ENCODE measurements around the gene ZNF487.
A peak's percentile ranks its signal among the peaks of the same experiment; 100 is the strongest.

Gene ZNF487

GRCh38 chr10:43396061-43396927, 40.6 kb upstream of the ZNF487 start:
- Histone ChIP-seq H3K9me3 (ENCODE audit: control insufficient read depth, insufficient read depth, low read length) (no peaks in the 10 kb centered on the region), H3K4me1 (ENCODE audit: control insufficient read depth, insufficient read depth, low read length) (peaks cover 15% of the 10 kb centered on the region), H3K4me3 (ENCODE audit: low read depth, low read length) (peak overlapping the region; percentile 88), H3K9ac (ENCODE audit: low read depth, low read length) (peak overlapping the region; percentile 98), H3K27me3 (ENCODE audit: control insufficient read depth, insufficient read depth, low read length) (no peaks in the 10 kb centered on the region), H3K36me3 (ENCODE audit: control insufficient read depth, insufficient read depth, low read length) (peaks cover 28% of the 10 kb centered on the region)

DNA sequence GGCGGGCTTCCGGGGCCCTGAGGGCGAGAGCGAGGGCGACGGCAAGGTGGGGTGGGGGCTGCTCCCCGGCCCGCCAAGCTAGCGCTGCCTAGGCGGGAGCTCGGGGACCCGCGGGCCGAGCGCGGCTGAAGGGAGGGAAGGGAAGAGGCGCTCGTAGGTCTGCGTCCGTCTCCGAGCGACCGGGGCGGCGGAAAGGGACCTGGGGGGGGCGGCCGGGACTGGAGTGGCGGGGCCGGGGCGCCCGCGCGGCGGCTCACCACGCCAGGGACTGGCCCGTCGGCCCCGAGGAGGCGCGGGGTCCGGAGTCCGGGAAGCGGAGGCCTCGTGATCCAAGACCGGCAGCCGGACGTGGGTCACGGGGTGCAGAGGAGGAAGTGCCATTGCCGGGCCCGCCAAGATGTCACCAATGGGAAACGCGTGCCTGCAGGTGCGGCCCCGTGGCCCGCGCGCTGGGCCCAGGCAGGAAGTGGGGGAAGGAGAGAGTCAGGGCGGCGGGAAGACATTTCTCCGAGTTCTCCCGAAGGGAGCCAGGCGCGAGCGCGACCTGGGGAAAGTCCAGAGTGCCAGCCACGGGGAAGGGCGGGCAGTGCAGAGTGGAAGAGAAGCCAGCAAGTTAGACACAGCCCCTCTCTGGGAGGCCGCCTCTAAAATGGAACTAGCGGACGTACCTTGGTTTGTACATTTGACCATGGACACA, 39.8 kb upstream of the ZNF487 start:
- Histone ChIP-seq H3K4me3 (ENCODE audit: low read depth, low read length) (peak overlapping the region; percentile 80), H3K9ac (ENCODE audit: low read depth, low read length) (peak overlapping the region; percentile 87), H3K4me1 (ENCODE audit: control insufficient read depth, insufficient read depth, low read length) (peaks cover 18% of the 10 kb centered on the region), H3K36me3 (ENCODE audit: control insufficient read depth, insufficient read depth, low read length) (peaks cover 21% of the 10 kb centered on the region), H3K9me3 (ENCODE audit: control insufficient read depth, insufficient read depth, low read length) (no peaks in the 10 kb centered on the region), H3K27me3 (ENCODE audit: control insufficient read depth, insufficient read depth, low read length) (no peaks in the 10 kb centered on the region)

DNA sequence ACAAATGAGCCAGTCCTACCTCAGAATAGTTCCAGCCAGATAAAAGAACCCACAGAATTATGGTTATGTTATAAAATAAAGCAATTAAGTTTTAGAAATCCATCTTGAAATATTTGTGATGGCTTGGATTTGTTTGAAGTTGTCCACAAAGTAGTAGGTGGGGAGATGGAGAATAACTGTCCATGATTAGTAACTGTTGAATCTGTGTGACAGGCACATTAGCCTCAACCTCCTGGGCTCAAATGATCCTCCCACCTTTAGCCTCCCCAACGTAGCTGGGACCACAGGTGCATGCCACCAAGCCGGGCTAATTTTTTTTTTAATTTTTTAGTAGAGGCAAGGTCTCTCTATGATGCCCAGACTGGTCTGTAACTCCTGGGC, 38.0 kb upstream of the ZNF487 start:
- H3K36me3 ChIP-seq (ENCODE audit: control insufficient read depth, insufficient read depth, low read length): peaks cover 5% of the 10 kb centered on the region
- no peaks in the 10 kb centered on the region for H3K27me3 ChIP-seq (ENCODE audit: control insufficient read depth, insufficient read depth, low read length)
- no peaks in the 10 kb centered on the region for H3K9me3 ChIP-seq (ENCODE audit: control insufficient read depth, insufficient read depth, low read length)
- H3K4me1 ChIP-seq (ENCODE audit: control insufficient read depth, insufficient read depth, low read length): peaks cover 16% of the 10 kb centered on the region
- H3K4me3 ChIP-seq (ENCODE audit: low read depth, low read length): no peak overlapping the region
- no peak overlapping the region for H3K9ac ChIP-seq (ENCODE audit: low read depth, low read length)

DNA sequence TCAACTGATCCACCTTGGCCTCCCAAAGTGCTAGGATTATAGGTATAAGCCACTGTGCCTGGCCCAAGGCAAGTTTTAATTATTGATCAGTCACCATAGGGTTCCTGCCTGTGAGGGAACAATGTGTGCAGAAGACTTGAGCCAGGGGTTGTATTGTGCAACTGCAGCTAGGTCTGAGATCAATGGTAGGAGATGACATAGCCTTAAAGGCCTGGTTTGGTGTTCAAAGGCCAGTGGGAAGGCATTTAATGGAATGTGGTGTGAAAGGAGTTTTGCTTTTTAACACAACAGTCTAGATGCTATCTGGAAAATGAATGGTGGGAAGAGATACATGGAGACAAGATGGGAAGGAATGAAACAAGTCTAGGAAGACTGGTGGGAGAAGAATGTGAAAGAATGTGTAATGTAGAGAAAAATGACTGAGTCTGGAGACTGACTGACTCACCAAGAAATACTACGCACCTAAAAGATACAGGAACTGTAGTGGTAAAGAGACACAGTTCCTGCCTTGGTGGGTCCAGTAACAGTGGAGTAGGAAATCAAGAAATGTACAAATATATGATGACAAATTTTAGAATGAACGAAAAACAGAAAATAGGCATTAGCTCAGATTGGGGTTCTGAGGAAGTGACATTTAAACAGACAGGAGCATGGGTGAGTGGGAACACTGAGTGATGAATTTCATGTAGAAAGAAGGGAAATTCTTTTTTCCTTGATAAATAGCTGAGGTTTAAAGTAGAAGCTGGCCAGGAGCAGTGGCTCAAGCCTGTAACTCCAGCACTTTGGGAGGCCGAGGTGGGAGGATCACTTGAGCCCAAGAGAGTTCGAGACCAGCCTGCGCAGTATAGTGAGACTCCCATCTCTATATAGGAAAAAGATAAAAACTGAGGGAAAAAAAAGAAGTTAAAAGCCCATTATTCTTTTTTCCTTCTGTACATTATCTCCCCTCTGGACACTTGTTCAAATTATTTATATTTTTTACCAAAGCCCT, 37.3 kb upstream of the ZNF487 start:
- Histone ChIP-seq H3K9me3 (ENCODE audit: control insufficient read depth, insufficient read depth, low read length) (no peaks in the 10 kb centered on the region), H3K4me1 (ENCODE audit: control insufficient read depth, insufficient read depth, low read length) (peaks cover 11% of the 10 kb centered on the region), H3K36me3 (ENCODE audit: control insufficient read depth, insufficient read depth, low read length) (no peaks in the 10 kb centered on the region), H3K9ac (ENCODE audit: low read depth, low read length) (no peak overlapping the region), H3K27me3 (ENCODE audit: control insufficient read depth, insufficient read depth, low read length) (no peaks in the 10 kb centered on the region), H3K4me3 (ENCODE audit: low read depth, low read length) (no peak overlapping the region)

GRCh38 chr10:43401627-43402026, 35.3 kb upstream of the ZNF487 start:
- Histone ChIP-seq H3K27me3 (ENCODE audit: control insufficient read depth, insufficient read depth, low read length) (no peaks in the 10 kb centered on the region), H3K4me3 (ENCODE audit: low read depth, low read length) (peak overlapping the region; percentile 3), H3K9me3 (ENCODE audit: control insufficient read depth, insufficient read depth, low read length) (no peaks in the 10 kb centered on the region), H3K36me3 (ENCODE audit: control insufficient read depth, insufficient read depth, low read length) (no peaks in the 10 kb centered on the region), H3K9ac (ENCODE audit: low read depth, low read length) (no peak overlapping the region), H3K4me1 (ENCODE audit: control insufficient read depth, insufficient read depth, low read length) (peaks cover 12% of the 10 kb centered on the region)

DNA sequence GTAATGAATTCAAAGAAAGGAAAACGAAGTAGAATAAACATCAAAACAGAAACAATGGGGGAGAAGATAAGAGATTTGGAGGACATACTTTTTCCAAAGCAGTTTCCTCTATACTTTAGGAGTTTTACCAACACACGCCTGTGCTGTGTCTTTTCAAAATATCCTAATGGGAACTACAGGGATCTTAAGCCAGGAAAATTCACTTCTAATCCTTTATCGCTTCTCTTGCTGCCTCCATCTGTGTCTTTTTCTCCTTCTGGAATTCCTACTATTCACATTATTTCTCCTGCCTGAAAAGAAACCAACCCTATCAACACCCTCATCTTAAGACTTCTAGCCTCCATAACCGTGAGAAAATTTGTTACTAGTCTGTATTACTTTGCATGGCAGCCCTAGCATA, 34.7 kb upstream of the ZNF487 start:
- Histone ChIP-seq H3K36me3 (ENCODE audit: control insufficient read depth, insufficient read depth, low read length) (no peaks in the 10 kb centered on the region), H3K4me3 (ENCODE audit: low read depth, low read length) (no peak overlapping the region), H3K4me1 (ENCODE audit: control insufficient read depth, insufficient read depth, low read length) (peaks cover 12% of the 10 kb centered on the region)

GRCh38 chr10:43402880-43403452, 33.9 kb upstream of the ZNF487 start:
- H3K36me3 ChIP-seq (ENCODE audit: control insufficient read depth, insufficient read depth, low read length): no peaks in the 10 kb centered on the region
- no peak overlapping the region for H3K9ac ChIP-seq (ENCODE audit: low read depth, low read length)
- no peak overlapping the region for H3K4me3 ChIP-seq (ENCODE audit: low read depth, low read length)
- H3K9me3 ChIP-seq (ENCODE audit: control insufficient read depth, insufficient read depth, low read length): no peaks in the 10 kb centered on the region
- no peaks in the 10 kb centered on the region for H3K27me3 ChIP-seq (ENCODE audit: control insufficient read depth, insufficient read depth, low read length)
- peaks cover 12% of the 10 kb centered on the region for H3K4me1 ChIP-seq (ENCODE audit: control insufficient read depth, insufficient read depth, low read length)

More for the DNA sequence above, 34.7 kb upstream of the ZNF487 start:
- Histone ChIP-seq H3K27me3 (ENCODE audit: control insufficient read depth, insufficient read depth, low read length) (no peaks in the 10 kb centered on the region), H3K9ac (ENCODE audit: low read depth, low read length) (no peak overlapping the region), H3K9me3 (ENCODE audit: control insufficient read depth, insufficient read depth, low read length) (no peaks in the 10 kb centered on the region)

DNA sequence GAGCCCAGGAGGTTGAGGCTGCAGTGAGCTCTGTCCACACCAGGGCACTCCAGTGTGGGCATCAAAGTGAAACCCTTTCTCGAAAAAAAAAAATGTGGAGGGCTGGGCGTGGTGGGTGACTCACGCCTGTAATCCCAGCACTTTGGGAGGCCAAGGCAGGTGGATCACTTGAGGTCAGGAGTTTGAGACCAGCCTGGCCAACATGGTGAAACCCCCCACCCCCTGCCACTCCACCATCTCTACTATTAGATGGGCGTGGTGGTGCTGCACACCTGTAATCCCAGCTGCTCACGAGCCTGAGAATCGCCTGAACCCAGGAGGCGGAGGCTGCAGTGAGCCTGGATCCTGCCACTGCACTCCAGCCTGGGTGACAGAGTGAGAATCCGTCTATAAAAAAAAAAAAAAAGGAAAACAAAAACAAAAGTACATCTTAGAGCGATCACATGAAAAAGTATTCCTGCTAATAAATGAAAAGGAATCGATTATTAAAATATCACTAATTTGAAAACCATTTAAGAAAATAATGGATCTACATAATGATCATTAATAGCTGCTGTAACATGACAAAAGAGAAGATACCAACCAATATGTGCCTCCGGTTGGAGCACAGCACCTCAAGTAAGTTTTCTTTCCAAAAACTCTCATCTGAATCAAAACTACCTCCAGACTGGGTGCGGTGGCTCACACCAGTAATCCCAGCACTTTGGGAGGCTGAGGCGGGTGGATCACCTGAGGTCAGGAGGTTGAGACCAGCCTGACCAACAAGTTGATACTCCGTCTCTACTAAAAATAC, 32.8 kb upstream of the ZNF487 start:
- H3K27me3 ChIP-seq (ENCODE audit: control insufficient read depth, insufficient read depth, low read length): no peaks in the 10 kb centered on the region
- H3K36me3 ChIP-seq (ENCODE audit: control insufficient read depth, insufficient read depth, low read length): no peaks in the 10 kb centered on the region
- no peak overlapping the region for H3K9ac ChIP-seq (ENCODE audit: low read depth, low read length)
- H3K9me3 ChIP-seq (ENCODE audit: control insufficient read depth, insufficient read depth, low read length): no peaks in the 10 kb centered on the region
- H3K4me3 ChIP-seq (ENCODE audit: low read depth, low read length): no peak overlapping the region
- peaks cover 12% of the 10 kb centered on the region for H3K4me1 ChIP-seq (ENCODE audit: control insufficient read depth, insufficient read depth, low read length)

GRCh38 chr10:43404704-43405084, 32.2 kb upstream of the ZNF487 start:
- Histone ChIP-seq H3K4me3 (ENCODE audit: low read depth, low read length) (no peak overlapping the region), H3K36me3 (ENCODE audit: control insufficient read depth, insufficient read depth, low read length) (no peaks in the 10 kb centered on the region), H3K27me3 (ENCODE audit: control insufficient read depth, insufficient read depth, low read length) (no peaks in the 10 kb centered on the region), H3K9ac (ENCODE audit: low read depth, low read length) (no peak overlapping the region), H3K9me3 (ENCODE audit: control insufficient read depth, insufficient read depth, low read length) (no peaks in the 10 kb centered on the region), H3K4me1 (ENCODE audit: control insufficient read depth, insufficient read depth, low read length) (peaks cover 12% of the 10 kb centered on the region)

DNA sequence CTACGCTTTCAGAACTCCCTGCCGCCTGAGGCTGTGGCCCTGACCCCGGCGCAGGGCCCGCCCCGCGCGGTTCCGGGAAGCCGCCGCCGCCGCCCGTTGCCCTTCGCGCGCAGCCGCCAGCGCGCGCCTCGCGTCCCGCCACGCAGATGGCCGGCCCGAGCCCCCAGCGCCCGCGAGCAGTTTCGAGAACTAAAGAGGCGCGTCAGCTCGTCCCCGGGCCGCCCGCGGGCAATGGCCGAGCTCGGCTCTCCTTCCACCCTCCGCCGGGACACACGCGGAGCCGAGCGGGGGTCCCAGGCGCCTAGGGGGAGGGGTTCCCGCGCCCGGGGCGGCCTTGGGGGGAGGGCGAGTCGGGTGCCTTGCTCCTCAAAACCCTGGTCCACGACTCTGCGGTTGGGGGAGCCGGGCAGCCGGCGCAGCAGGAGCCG, 29.7 kb upstream of the ZNF487 start:
- Histone ChIP-seq H3K4me1 (ENCODE audit: control insufficient read depth, insufficient read depth, low read length) (peaks cover 4% of the 10 kb centered on the region), H3K9me3 (ENCODE audit: control insufficient read depth, insufficient read depth, low read length) (no peaks in the 10 kb centered on the region)

More for the DNA sequence above, 29.7 kb upstream of the ZNF487 start:
- Histone ChIP-seq H3K27me3 (ENCODE audit: control insufficient read depth, insufficient read depth, low read length) (no peaks in the 10 kb centered on the region), H3K9ac (ENCODE audit: low read depth, low read length) (peak overlapping the region; percentile 63), H3K36me3 (ENCODE audit: control insufficient read depth, insufficient read depth, low read length) (no peaks in the 10 kb centered on the region), H3K4me3 (ENCODE audit: low read depth, low read length) (peak overlapping the region; percentile 91)

All from iPS-15b (cell line).